HG03457 (cell line): ENCODE measurements around the gene SCUBE2.
A peak's percentile ranks its signal among the peaks of the same experiment; 100 is the strongest.

Experiments used
- ATAC-seq: cut with Tn5 transposase; IDR thresholded peaks from one replicate; pipeline ENCODE4 v1.9.1; 2021; ENCODE audit warnings: moderate number of reproducible peaks; ENCODE audit not compliant: unreplicated experiment

Gene SCUBE2

DNA sequence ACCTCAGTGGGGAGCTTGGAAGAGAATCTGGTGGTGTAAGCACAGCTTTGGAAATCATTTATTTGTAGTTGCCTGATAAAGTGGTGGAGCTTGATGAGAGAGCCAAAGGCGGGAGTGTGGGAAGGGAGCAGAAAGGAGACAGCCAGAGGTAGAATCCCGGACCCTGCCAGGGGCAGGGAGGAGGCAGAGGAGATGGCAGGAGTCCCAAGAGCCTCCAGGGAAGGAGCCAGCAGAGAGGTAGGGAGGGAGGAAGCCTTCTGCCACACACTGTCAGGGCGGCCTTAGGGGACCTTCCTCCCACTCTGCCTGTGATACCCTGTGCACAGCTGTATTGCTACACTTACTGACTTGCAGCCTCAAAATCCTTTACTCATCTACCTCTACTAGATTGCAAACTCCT lies 15.4 kb downstream of the SCUBE2 start:
- no peak for ATAC-seq

DNA sequence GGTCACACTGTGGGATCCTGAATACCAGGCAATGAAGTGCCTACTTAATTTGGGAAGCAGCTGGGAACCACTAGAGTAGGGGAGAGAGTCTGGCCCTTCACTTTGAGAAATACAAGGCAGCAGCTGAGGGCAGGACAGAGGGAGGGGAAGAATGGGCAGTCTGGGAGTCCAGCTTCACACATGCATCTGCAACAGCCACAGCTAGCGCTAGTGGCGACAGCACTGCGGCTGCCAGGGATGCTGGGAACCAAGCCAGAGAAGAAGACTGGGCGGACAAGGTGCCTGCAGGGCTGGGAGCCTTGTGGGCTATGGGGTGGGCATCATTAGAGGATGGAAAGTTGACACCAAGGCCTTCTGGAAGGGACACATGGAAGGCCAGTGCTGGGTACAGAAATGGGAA lies 15.8 kb downstream of the SCUBE2 start:
- ATAC-seq, result no peak

DNA sequence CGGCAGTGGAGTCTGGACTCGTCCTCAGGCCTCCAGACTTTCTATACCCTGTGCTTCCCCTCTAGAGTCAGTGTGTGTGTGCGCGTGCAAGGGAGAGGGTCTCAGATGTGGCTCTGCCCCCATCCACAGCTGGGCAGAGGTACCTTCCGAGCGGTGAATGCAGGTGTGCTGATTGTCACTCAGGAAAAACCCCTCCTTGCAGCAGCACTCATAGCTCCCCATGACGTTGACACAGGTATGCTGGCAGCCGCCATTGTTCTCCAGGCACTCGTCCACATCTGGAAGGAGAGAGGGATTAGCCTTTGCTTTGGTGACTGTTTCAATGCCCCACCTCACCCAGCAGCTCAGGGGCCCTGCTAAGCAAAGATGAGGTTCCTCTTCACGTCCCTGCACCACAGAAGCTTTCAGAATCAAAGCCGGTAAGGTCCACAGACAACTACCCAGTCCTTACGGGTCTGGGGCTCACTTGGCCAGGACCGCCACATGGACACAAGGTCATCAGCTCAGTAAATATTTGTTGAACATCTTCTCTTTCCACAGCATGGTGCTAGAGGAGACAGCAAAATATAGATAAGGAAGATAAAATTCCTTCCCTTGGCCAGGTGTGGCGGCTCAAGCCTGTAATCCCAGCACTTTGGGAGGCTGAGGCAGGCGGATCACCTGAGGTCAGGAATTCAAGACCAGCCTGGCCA lies 16.9 kb downstream of the SCUBE2 start:
- no peak for ATAC-seq

DNA sequence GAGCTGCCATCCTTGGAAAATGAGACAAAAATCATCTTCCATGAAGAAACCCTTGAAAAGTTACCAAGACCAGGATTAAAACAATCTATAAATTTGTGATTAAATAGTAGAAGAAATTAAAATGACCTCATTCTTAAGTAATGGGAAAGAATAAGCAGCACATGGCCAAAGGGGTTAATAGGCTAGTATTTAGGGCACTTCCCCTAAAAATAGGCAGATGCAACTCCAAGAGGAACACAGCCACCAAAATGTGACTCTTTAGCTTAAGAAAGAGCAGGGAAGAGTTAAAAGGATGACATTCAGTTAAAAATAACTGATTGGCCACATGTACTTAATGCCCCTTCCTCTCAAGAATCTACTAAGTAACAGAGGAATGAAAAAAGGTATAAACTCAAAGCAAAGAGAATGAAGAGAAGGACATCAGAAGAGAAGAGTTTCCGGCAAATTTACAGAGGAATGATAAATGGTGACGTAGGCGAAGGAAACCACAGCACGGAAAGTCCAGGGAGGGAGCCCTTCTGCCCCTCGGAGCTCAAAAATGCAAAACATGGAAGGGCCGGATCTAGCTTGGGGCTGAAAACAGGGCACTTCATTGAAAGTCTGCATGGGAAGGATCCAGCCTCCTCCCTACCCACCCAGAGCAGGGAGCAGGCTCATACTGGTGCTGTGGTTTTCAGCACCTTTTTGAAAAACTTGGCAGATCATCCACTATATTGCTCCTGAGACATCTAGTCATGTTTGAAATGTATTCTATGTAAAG lies 17.8 kb downstream of the SCUBE2 start:
- ATAC-seq, result no peak

DNA sequence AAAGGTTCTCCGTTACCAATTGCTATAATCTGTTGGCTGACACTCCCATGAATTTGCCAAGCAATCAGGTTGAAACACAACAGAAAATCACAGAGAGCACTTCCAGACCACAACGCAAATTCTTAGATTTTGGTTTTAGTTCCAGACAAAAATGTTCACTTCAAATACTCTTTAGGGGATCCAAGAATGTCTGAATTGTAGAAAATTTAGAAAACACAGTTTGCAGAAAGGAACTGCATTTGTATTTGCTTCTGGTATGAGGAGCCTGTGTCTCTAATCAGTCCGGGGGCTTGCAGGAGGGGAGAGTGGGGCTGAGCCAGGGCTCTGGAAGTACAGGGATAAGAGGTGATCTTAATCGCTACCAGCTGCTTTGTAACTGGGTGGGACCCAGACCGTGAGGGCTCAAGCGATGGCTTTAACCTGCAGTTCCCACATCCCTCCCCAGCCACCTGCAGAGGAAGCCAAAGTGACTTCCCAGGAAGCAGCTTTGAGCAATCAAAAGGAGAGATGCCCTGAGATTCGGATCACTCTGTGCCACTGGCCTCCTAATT lies 18.7 kb downstream of the SCUBE2 start:
- no peak for ATAC-seq

DNA sequence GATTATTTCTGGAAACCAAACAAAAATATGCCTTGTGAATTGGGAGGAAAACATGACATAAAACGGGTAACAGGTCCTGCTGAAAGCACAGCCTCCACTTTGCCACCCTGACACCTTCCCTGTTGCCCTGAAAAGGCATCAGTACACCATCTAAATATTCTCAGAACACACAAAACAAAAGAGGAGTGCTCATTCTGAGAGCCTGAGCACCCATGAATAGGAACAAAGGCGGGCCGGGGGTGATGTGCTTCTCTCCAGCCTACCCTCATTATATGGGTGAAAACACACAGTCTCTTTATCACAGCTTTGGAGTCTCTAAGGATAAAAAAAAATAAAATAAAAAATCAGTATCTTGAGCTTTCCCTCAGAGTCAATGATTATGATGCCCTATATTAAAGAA lies 19.7 kb downstream of the SCUBE2 start:
- ATAC-seq, result no peak

DNA sequence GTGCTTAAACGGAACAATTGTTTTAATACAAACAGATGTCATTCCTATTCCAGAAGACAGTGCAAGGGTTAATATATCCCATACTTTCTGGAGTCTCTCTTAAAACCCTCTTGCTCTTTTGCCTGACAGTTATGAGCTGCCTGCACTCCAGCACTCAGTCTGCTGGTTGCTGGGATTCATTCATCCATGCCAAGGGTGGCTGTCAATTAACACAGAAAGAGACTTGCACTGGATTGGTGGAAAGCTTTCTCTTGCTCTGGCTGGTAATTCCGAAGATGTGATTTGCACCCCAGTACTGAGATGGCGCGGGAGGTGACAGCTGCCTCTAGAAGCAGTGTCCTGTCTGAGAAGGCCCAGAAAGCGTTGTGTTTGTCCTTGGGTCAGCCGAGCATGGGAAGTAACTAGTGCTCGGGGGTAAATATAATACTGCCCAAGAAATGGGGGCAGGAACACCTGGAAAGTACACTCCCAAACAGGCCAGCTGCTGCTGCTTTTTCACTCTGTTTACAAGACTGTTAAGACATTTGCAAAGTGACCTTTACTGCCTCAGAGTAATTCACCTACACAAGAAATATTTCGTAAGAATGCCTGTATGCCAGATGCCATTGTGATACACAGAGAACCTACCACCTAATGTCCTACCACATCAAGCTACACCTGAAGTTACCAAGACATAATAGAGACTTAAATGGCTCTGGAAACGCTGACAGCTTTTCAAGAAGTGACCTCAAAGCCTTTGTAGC lies 20.5 kb downstream of the SCUBE2 start:
- no peak for ATAC-seq

DNA sequence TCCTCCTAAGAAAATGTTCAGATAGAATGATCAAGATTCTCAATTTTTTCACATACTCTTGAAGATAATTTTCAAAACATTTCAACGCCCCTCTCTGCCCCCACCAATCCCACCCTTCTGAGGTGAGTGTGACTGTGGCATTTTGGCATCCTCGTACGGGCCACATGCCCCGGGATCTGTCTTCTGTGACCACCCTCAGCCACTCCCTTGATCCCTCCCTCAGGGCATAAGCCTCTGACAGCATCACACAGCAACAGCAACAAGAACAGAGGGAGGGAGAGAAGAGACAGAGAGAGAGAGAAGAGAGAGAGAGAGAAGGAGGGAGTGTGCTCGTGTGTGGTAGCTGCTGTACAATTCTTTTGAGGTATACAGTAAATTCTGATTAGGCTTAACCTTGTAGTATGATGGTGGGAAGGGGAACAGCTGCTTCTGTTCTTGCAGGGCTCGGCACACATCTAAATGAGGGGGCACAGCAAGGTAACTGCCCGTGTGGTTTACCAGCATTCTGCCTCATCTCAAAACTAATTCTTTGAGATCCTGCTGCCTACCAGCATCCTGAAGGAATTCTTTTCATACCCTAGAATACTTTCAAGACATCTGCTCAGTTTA lies 21.4 kb downstream of the SCUBE2 start:
- ATAC-seq, result no peak

DNA sequence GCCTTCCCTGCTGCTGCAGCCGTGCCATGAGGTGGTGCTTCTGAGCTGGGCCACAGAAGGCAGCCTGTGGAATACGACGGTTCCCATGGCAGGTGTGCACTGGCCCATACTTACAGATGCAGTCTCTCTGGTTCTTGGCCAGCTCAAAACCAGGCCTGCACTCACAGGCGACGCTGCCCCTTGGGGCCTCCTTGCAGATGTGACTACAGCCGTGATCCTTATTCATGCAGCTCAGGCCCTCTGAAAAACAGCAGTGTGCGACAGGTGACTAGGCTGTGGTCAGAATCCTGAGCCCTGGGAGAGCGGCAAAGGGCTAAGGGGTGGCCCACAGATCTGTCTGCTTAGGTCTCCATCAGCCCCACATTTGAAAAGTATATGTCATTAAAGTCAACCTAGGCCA lies 22.1 kb downstream of the SCUBE2 start:
- no peak for ATAC-seq

DNA sequence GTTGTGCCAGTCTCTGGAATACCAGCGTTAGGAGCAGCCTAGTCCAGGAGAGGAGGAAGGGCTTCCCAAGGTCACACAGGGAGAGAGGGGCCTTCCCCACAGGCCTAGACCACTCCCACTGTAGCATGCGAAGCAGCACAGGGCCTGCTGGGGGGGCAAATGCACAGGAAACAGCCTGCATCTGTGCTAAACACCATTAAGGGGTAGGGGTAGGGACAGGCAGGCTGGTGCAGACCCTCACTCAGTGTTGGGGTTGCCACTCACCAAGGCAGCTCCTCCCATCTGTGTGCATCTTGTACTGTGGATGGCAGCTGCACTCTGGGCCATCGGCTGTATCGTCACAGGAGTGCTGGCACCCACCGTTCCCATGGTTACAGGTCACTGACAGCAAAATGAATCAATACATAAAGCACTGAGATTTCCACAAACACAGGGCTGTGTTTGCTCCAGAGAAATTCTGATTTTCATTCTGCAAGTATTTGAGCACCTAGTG lies 24.9 kb downstream of the SCUBE2 start:
- ATAC-seq, result no peak

DNA sequence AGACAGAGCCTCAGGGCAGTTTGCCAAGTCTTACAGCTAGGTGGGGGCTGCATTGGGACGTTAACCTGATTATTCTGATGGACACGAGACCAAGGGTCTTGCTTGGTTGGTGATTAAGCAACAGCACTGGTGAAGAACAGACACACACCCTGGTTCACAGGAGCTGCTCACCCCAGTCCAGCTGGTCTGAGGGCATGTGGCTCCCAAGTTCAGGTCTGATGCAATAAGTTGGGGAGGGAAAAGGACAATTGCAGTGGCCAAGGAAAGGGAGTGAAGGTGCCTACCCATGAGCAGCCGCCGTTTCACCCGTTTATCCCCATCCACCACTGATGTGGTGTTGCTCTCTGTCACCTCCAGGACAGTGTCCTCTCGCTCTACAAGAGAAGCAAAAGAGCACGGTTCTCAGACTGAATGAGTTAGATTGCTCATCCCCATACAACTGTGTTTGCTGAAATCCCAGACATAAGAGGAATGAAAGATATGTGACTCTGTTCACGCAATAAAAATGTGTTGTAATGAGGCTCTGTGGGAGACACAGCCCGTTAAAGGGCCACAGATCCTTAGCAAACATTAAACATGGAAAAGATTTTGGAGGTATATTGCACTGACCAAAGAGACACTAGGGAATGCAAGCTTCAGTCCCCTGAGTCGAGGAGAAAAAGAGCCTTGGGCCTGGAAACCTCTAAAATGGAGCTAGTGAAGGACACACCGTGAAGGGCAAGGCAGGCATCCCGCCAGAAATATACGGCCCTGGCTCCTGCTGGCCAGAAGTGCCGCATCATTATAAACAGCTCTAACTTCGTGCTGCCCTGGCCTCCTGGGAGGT lies 25.6 kb downstream of the SCUBE2 start:
- no peak for ATAC-seq

DNA sequence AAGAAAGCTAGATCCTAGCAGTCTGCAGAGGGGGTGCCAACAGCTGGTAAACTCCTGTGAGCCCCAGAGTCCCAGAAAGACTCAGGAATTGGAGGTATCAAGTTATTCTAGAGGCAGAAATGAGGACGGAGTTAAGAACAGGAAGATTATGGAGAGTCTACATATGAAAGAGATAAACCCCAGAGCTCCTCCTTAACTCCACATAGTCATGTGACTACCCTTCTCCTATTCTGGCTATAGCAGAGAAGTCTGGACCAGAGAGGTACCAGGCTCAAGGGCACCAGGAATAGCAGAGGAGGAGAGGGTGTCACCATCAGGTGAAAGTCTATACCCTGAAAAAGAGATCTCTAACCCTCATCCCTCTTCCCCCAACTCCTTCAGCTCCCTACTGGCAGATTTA lies 29.6 kb downstream of the SCUBE2 start:
- no peak for ATAC-seq

DNA sequence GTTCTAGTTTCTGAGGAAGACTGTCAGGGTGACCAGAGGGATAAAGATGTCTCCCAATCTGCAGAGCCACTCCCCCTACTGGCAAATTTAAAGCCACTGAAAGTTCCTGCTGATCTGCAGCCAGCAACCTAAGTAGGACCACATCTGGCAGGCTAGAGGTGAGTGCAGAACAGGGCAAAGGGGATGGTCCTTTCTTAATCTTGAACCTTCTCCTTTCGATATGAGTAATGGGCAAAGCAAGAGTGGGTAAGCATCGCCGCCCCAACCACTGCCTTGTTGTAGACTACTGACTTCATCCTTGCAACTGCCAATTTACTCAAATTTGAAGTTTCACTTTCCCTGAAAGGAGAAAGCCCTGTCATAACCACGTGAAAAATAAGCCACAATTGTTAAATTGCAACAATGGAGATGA lies 30.7 kb downstream of the SCUBE2 start:
- ATAC-seq, result peak; percentile 95

DNA sequence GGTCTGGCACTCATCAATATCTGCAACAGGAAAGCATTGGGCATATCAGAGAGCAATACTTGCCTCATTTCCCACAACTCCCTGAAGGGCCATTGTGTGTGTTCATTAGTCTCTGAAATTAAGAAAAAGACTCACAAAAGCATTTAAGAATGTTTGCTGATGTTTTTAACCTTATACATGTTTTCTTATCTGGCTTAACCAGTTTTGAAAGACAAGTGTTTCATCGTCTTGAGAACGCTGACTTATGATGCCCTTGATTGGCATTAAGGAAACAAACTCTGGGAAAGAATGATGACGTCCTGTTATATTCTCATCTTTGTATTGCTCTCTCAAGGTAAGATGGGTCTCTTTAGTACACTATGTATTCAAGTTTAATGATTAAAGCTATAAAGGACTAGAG lies 32.0 kb downstream of the SCUBE2 start:
- no peak for ATAC-seq

DNA sequence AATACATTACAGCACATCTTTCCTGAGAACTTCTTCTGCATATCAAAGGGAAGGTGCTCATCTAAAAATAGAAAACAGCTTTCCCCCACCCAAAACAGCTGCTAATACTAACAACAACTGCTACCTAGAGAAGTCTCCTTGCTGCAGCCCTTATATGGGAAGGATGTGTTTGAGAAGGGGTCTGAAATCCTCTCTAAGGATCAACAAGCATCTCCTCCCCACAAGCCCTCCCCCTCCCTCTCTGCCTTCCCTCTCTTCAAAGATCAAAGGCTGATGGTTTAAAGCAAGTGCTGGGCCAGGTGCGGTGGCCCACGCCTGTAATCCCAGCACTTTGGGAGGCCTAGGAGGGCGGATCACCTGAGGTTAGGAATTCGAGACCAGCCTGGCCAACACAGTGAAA lies 33.5 kb downstream of the SCUBE2 start:
- ATAC-seq, result no peak

DNA sequence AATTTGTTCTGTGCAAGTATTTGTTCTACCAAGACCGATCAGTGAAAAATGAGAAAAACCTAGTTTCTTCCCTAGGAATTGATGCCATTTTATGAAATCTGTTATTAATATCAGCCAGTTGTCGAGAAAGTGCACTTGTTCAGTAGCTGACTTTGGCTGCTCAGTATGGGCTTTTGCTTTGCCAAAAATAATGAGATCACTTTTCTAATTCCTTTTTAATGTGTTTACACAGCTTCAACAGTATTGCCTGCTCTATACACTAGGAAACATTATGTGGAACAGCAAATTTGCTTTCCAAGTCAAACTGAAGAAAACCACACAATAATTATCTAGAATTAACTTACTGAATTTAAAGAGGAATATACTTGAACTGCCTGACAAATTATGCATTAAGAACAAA lies 34.4 kb downstream of the SCUBE2 start:
- ATAC-seq, result no peak

DNA sequence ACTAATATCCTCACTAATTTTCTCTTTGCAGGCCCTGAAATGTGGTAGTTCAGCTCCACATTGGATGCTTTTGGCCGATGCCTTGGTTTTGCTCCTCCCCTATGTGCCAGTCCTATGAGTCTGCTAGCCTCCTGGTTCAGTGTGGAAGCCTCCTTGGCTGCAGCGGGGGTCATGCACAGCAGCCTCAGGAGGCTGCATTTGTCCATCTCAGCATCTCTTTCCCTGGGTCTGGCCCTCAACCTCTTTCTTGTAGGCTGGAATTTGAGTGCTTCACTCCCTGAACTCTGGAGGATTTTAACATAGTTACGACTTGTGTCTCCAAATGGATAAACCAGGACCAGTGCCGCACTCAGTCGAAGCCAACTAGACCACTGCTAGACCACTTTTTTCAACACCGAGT lies 34.9 kb downstream of the SCUBE2 start:
- no peak for ATAC-seq

DNA sequence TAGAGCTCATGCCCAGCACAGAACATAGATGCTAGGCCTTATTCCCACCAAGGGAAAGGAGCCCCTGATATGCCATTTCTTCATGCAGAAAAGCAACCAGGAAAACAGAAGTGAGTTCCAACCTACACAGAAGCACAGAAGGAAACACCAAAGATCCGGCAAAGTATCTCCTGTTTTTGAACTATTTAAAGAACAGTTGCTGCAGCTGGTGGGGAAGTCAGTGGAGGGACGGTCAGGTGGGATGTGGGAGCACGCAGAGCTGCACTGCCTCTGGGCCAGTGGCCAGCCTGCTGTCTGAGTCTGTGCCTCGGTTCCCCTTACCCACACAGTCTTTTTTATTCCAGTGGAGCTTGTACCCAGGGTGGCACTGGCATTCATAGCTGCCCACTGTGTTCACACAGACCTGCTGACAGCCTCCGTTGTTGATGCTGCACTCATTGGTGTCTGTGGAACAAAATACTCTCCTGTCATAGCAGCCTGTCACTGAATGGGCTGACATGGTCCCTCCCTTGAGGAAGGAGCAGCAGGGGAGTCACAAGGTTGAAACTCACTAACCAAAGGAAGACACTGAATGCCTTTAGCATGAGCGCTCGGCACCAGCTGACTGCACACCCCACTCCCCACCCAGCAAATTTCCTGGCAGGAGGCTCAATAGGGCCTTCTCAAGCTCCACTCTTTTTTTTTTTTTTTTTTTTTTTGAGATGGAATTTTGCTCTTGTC lies 37.9 kb downstream of the SCUBE2 start:
- ATAC-seq, result no peak

DNA sequence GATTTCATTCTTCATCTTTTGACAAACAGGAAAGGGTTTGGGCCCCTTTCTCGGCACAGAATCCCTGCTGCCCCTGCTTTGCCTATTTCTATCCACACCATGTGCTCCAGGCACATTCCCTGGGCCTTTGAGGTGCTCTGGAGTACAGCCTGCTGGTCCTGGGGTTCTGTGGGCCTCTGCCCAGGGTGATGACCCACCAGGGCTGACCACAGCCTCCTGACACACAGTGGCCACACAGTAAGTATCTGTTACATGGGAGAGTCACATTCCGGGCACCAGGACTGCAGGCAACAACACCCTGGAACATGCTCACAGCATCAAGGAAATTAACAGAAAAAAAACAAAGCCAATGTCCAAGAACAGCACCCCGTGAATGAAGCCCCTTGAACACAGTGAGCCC lies 39.1 kb downstream of the SCUBE2 start:
- ATAC-seq, result no peak

DNA sequence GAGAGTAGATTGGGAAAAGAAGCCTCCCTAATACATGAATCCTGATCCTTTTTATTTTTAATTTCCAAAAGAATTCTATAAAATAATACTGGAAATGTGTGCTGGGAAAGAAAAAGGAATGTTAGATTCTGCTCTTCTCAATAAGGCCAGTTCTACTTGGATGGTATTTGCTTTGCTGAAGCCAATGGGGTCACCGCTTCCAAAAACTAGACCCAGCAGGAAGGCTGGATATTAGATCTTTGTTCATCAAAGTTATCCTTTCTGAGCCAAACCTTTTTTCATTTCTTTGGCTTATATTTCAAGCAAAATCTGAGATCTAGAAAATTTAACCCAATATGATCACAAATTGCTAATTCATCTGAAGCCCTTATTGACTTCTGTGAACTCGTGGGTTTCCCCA lies 41.4 kb downstream of the SCUBE2 start:
- ATAC-seq, result no peak
